Measurements from ENCODE around the gene MLH1.

GRCh38 chr3:36960502-36960901, 32.8 kb upstream of the MLH1 start:
- TF ChIP-seq CTCF (IDR thresholded peaks at IDR 0.05 in 4 of 5, conservative IDR thresholded peaks at IDR 0.05 in 1 of 5), result no peak
- no peak for TF ChIP-seq POLR2A (IDR thresholded peaks at IDR 0.05)

Data from gastrocnemius medialis (tissue), 4 donors.